HEK293 (cell line): Measurements from ENCODE around the gene TK2.

Source experiments
- CTCF ChIA-PET: fragments of 350-600 bp; formaldehyde crosslinking; extraction: SDS; loops from one replicate; lab custom pipeline; 2021; ENCODE audit warnings: antibody characterized with exemption; lab: Yijun Ruan, JAX
- POLR2A ChIA-PET: fragments of 300-600 bp; formaldehyde crosslinking; extraction: SDS; loops from one replicate; lab custom pipeline; 2020; ENCODE audit warnings: antibody characterized with exemption, inconsistent platforms; lab: Yijun Ruan, JAX
- H3K27ac ChIP-seq: fragments of 200-500 bp; sonication (Bioruptor generic); 2 replicates; pipeline ENCODE4 v1.5.1; 2014; ENCODE audit warnings: low read depth, low read length, control low read depth, inconsistent platforms; ENCODE audit errors: extremely low read depth
- H3K36me3 ChIP-seq, 2 experiments: fragments of 200-500 bp in 1 of 2; sonication (Bioruptor generic) in 1 of 2; 1 replicate in 1 of 2; 2 replicates in 1 of 2; pipeline ENCODE4 v1.5.1; 2014 to 2017; ENCODE audit warnings: inconsistent platforms in 2 of 2, low read length in 2 of 2; ENCODE audit not compliant: control insufficient read depth in 2 of 2, insufficient read depth in 1 of 2
- H3K4me1 ChIP-seq: fragments of 200-500 bp; sonication (Bioruptor generic); 2 replicates; pipeline ENCODE4 v1.5.1; 2014; ENCODE audit warnings: mild to moderate bottlenecking, low read length, inconsistent platforms; ENCODE audit not compliant: control insufficient read depth, insufficient read depth
- H3K4me3 ChIP-seq: 2 replicates; pipeline ENCODE4 v1.5.1; 2011; ENCODE audit warnings: low read depth, mild to moderate bottlenecking, control low read depth, low read length, moderate library complexity
- H3K9me3 ChIP-seq: fragments of 200-500 bp; sonication (Bioruptor generic); 2 replicates; pipeline ENCODE4 v1.5.1; 2014; ENCODE audit warnings: low read depth, low read length, inconsistent platforms; ENCODE audit not compliant: control insufficient read depth, insufficient read depth
- HOXC10 ChIP-seq: sonication (generic); formaldehyde crosslinking; IDR thresholded peaks from 2 replicates; pipeline ENCODE4 v1.8.1; 2023; ENCODE audit warnings: mild to moderate bottlenecking, missing genetic modification reagents
- HOXD13 ChIP-seq: sonication (generic); formaldehyde crosslinking; IDR thresholded peaks from 2 replicates; pipeline ENCODE4 v1.8.0; 2022; ENCODE audit warnings: missing genetic modification reagents, borderline replicate concordance
- WT1 ChIP-seq: fragments of 450-650 bp; formaldehyde crosslinking; IDR thresholded peaks from 2 replicates; pipeline ENCODE4 v1.5.1; 2016; ENCODE audit warnings: missing biosample characterization, missing genetic modification characterization
- ZNF16 ChIP-seq: fragments of 450-650 bp; formaldehyde crosslinking; IDR thresholded peaks from 2 replicates; pipeline ENCODE4 v1.5.1; 2016; ENCODE audit warnings: low read depth, missing biosample characterization, missing genetic modification characterization
- ZNF169 ChIP-seq: fragments of 450-650 bp; formaldehyde crosslinking; IDR thresholded peaks from 2 replicates; pipeline ENCODE4 v1.5.1; 2016; ENCODE audit warnings: missing biosample characterization, missing genetic modification characterization
- ZNF248 ChIP-seq: fragments of 450-650 bp; formaldehyde crosslinking; IDR thresholded peaks from 2 replicates; pipeline ENCODE4 v1.5.1; 2017; ENCODE audit warnings: missing biosample characterization, missing genetic modification characterization
- ZNF48 ChIP-seq: fragments of 450-650 bp; formaldehyde crosslinking; IDR thresholded peaks from 2 replicates; pipeline ENCODE4 v1.5.1; 2016; ENCODE audit warnings: missing biosample characterization, missing genetic modification characterization
- ZNF544 ChIP-seq: fragments of 450-650 bp; formaldehyde crosslinking; IDR thresholded peaks from 2 replicates; pipeline ENCODE4 v1.5.0; 2017; ENCODE audit warnings: missing biosample characterization, missing genetic modification characterization
- ZNF664 ChIP-seq: fragments of 450-650 bp; formaldehyde crosslinking; IDR thresholded peaks from 2 replicates; pipeline ENCODE4 v1.5.1; 2016; ENCODE audit warnings: missing biosample characterization, missing genetic modification characterization
- ZSCAN16 ChIP-seq: fragments of 450-650 bp; formaldehyde crosslinking; IDR thresholded peaks from 2 replicates; pipeline ENCODE4 v1.5.1; 2016; ENCODE audit warnings: missing biosample characterization, missing genetic modification characterization
- ZSCAN30 ChIP-seq: fragments of 450-650 bp; IDR thresholded peaks from 2 replicates; pipeline ENCODE4 v1.5.1; 2018; ENCODE audit warnings: missing biosample characterization, mild to moderate bottlenecking, missing genetic modification characterization, moderate library complexity
- TF ChIP-seq, protein P1 (sequence below): fragments of 450-650 bp; formaldehyde crosslinking; conservative IDR thresholded peaks from 2 replicates; pipeline ENCODE4 v1.5.1; 2016; ENCODE audit warnings: low read depth, missing biosample characterization, missing genetic modification characterization
- TF ChIP-seq, protein P2 (sequence below): fragments of 450-650 bp; formaldehyde crosslinking; IDR thresholded peaks from 2 replicates; pipeline ENCODE4 v1.5.1; 2017; ENCODE audit warnings: missing biosample characterization, missing genetic modification characterization
- TF ChIP-seq, protein P3 (sequence below): sonication (generic); formaldehyde crosslinking; IDR thresholded peaks from 2 replicates; pipeline ENCODE4 v1.8.1; 2022; ENCODE audit warnings: mild to moderate bottlenecking, moderate library complexity, missing genetic modification reagents
- TF ChIP-seq, protein P4 (sequence below): fragments of 450-650 bp; formaldehyde crosslinking; IDR thresholded peaks from 2 replicates; pipeline ENCODE4 v1.5.1; 2016; ENCODE audit warnings: missing biosample characterization, missing genetic modification characterization

The TK2 gene

DNA sequence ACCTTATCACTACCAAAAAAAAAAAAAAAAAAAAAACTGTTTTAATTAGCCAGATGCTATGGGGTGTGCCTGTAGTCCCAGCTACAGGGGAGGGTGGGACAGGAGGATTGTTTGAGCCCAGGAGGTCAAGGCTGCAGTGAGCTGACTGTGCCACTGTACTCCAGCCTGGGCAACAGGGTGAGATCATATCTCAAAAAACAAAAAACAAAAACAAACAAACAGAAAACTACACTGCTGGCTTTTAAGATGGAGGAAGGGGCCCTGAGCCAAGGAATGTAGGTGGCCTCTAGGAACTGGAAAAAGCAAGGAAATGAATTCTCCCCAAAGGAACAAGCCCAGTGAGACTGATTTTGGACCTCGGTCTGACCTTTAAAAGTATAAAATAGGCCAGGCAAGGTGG, 61.4 kb downstream of the TK2 start (continued):
- TF ChIP-seq ZNF664 (no peak), HOXD13 (CRISPR knock-in tag) (no peak), HOXC10 (CRISPR knock-in tag) (no peak), ZNF248 (tag by site-specific recombination) (no peak), ZSCAN16 (tag by site-specific recombination) (no peak), WT1 (no peak)
- TF ChIP-seq, protein P1, sequence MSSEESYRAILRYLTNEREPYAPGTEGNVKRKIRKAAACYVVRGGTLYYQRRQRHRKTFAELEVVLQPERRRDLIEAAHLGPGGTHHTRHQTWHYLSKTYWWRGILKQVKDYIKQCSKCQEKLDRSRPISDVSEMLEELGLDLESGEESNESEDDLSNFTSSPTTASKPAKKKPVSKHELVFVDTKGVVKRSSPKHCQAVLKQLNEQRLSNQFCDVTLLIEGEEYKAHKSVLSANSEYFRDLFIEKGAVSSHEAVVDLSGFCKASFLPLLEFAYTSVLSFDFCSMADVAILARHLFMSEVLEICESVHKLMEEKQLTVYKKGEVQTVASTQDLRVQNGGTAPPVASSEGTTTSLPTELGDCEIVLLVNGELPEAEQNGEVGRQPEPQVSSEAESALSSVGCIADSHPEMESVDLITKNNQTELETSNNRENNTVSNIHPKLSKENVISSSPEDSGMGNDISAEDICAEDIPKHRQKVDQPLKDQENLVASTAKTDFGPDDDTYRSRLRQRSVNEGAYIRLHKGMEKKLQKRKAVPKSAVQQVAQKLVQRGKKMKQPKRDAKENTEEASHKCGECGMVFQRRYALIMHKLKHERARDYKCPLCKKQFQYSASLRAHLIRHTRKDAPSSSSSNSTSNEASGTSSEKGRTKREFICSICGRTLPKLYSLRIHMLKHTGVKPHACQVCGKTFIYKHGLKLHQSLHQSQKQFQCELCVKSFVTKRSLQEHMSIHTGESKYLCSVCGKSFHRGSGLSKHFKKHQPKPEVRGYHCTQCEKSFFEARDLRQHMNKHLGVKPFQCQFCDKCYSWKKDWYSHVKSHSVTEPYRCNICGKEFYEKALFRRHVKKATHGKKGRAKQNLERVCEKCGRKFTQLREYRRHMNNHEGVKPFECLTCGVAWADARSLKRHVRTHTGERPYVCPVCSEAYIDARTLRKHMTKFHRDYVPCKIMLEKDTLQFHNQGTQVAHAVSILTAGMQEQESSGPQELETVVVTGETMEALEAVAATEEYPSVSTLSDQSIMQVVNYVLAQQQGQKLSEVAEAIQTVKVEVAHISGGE (tag by site-specific recombination) = no peak
- TF ChIP-seq, protein P2, sequence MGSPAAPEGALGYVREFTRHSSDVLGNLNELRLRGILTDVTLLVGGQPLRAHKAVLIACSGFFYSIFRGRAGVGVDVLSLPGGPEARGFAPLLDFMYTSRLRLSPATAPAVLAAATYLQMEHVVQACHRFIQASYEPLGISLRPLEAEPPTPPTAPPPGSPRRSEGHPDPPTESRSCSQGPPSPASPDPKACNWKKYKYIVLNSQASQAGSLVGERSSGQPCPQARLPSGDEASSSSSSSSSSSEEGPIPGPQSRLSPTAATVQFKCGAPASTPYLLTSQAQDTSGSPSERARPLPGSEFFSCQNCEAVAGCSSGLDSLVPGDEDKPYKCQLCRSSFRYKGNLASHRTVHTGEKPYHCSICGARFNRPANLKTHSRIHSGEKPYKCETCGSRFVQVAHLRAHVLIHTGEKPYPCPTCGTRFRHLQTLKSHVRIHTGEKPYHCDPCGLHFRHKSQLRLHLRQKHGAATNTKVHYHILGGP (tag by site-specific recombination) = no peak
- TF ChIP-seq, all 188 proteins: peak for 0

DNA sequence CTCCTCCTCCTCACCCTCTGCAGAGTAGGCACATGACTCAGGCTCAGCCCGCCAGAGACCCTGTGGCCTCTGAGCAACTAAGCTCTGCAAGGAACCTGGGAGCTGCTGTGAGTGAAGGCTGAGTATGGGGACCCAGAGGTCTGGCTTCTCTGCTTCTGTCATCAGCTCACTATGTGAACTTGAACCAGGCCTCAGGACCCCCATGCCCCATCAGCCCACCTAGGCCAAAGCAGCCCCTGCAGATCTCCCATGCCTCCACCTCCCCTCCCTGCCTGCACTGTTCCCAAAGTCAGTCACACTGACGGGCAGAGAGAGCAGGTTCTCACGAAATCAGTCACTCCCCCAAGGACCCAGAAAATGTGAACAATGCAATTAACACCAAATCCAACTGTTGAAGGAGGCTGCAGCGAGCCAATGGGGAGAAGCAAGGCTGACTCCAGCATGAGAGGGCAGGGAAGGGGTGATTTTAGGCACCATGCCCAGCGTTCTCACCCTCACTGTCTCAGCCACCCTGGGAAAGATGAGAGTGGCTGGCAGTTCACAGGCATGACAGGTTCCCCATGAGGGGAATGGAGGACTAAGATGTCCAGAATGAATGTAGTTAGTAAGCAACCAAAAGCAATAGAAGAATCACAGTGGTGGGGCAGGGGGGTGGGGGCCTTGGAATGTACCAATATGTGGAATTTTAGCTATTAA, 62.2 kb downstream of the TK2 start:
- TF ChIP-seq ZNF544 (tag by site-specific recombination) (no peak), ZNF48 (no peak), ZNF169 (tag by site-specific recombination) (no peak), ZNF16 (tag by site-specific recombination) (no peak), ZSCAN30 (tag by site-specific recombination) (no peak)
- TF ChIP-seq, protein P3, sequence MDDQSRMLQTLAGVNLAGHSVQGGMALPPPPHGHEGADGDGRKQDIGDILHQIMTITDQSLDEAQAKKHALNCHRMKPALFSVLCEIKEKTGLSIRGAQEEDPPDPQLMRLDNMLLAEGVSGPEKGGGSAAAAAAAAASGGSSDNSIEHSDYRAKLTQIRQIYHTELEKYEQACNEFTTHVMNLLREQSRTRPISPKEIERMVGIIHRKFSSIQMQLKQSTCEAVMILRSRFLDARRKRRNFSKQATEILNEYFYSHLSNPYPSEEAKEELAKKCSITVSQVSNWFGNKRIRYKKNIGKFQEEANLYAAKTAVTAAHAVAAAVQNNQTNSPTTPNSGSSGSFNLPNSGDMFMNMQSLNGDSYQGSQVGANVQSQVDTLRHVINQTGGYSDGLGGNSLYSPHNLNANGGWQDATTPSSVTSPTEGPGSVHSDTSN (CRISPR knock-in tag) = no peak
- TF ChIP-seq, protein P4, sequence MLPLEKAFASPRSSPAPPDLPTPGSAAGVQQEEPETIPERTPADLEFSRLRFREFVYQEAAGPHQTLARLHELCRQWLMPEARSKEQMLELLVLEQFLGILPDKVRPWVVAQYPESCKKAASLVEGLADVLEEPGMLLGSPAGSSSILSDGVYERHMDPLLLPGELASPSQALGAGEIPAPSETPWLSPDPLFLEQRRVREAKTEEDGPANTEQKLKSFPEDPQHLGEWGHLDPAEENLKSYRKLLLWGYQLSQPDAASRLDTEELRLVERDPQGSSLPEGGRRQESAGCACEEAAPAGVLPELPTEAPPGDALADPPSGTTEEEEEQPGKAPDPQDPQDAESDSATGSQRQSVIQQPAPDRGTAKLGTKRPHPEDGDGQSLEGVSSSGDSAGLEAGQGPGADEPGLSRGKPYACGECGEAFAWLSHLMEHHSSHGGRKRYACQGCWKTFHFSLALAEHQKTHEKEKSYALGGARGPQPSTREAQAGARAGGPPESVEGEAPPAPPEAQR (tag by site-specific recombination) = no peak
- Histone ChIP-seq H3K4me1 (no peaks in the 10 kb centered on the region), H3K27ac (no peak overlapping the region), H3K36me3 (no peaks in the 10 kb centered on the region), H3K4me3 (no peak overlapping the region), H3K9me3 (no peaks in the 10 kb centered on the region)
- POLR2A ChIA-PET = interaction anchor here (0.6 kb wide), 1 partner anchor 9 kb away, joined by 5 read pairs; no protein-coding TSS in a partner anchor
- CTCF ChIA-PET = interaction anchor here (0.7 to 2.4 kb wide), 6 partner anchors 8 to 130 kb away, joined by 3 to 14 read pairs (median 4); no protein-coding TSS in a partner anchor
